NCI-H1092 treated with DMSO at 0.1 percent for 48 hours (cell line): ENCODE measurements around the gene CORO1A.
"Not testable (repeated sequence)": the region's sequence is repeated elsewhere in the genome, so short reads cannot be mapped to it uniquely, and the experiment has no call there.

ENCODE experiments used
- DNase-seq: peaks from one replicate; lab custom pipeline; 2025; lab: John Stamatoyannopoulos, UW

The CORO1A gene

GRCh38 chr16:30205541-30206236 is 22.3 kb downstream of the CORO1A start:
- DNase-seq = not testable (repeated sequence)

GRCh38 chr16:30206252-30206651 is 22.9 kb downstream of the CORO1A start:
- not testable (repeated sequence) for DNase-seq

- DNase-seq = not testable (repeated sequence)
Observed at GRCh38 chr16:30207063-30207704, 23.8 kb downstream of the CORO1A start.

GRCh38 chr16:30209032-30209431 is 25.6 kb downstream of the CORO1A start:
- not testable (repeated sequence) for DNase-seq

GRCh38 chr16:30211414-30211813 is 28.0 kb downstream of the CORO1A start:
- DNase-seq = not testable (repeated sequence)

GRCh38 chr16:30217082-30217481 is 33.7 kb downstream of the CORO1A start:
- not testable (repeated sequence) for DNase-seq
